ENCODE results near the gene CSTPP1.
A peak's percentile ranks its signal among the peaks of the same experiment; 100 is the strongest.

The CSTPP1 gene, protein sequence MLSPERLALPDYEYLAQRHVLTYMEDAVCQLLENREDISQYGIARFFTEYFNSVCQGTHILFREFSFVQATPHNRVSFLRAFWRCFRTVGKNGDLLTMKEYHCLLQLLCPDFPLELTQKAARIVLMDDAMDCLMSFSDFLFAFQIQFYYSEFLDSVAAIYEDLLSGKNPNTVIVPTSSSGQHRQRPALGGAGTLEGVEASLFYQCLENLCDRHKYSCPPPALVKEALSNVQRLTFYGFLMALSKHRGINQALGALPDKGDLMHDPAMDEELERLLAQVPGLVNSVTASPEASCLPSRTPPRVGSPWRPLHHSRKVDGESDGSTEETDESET

DNA sequence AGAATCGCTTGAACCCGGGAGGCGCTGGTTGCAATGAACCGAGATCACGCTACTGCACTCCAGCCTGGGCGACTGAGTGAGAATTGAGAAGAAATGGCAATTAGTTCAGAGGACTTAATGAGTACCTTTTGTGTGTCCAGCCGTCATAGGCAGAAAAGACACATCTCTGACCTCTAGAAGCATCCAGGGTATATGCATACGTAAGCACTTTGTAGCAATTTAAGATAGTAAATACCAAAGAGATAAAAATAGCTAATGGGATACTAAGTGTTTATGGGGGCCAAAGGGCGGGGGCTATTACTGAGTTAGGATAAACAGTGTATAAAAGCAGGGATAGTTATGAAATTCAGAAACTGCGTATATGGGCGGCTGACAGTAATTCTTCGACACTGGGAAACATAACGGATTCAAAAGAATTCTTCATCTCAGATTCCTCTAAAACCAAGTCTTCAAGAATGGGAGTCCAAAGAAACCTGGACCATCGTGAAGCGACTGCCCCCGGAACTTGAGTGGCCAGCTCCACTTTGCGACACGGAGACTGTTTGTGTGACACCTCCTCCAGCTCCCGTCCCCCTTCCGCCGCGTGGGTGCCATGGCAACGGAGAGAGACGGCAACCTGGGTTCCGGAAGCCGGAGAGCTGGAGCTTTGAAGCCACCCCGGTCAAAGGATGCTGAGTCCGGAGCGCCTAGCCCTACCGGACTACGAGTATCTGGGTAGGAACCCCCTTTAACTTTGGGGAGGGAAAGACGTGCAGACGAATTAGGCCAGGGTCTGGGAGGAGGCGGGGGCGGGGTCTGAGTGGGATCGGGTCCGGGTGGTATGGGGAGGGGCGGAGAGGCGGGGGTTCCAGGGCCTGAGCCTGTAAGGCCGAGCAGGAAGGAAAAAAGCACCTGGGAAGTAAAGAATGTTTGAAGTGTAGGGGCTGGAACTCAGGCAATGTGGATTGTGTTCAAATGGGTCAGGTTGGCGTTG is at the start of gene CSTPP1:
TSS of gene CSTPP1 (plus strand) at position 624 of the 973 bp plus-strand sequence. CDS start at position 669, 45 bp downstream.
- DNase-seq = peak; percentile 83

DNA sequence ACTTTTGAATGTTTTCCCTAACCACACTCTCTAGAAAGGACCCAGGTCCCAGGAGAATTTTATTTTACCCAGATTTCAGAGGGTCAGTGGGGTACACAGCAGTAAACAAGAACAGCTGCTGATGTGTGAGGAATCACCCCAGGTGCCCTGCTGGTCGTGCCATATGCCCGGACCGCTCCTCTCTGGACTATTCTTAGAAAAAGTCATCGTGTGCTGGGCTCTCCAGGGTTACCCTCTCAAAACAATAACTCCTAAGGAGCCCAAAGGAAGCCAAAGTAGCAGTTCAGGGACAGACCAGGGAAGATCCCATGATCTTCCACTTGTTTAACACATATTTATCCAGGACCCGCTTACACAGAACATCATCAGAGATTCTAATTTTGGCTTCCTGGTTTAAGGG is 47.9 kb upstream of the CSTPP1 start:
- no peak for DNase-seq

DNA sequence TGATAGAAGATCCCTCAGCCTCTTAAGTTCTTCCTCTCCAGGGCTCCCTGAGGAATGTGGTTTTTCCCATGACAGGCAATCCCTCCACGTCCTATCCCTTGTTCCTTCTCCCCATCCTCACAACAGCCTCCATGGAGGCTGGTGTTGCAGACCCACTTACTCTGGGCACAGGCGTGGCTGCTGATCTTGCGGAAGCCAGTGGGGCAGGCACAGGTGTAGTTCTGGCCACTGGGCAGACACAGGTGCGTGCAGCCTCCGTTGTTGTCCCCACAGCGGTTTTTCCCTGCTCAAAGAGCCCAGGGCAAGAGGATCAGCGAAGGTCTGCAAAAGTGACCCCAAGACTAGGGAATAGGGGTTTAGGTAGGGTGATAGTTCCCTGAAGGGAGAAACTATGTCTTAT is 47.3 kb upstream of the CSTPP1 start:
- DNase-seq = no peak

DNA sequence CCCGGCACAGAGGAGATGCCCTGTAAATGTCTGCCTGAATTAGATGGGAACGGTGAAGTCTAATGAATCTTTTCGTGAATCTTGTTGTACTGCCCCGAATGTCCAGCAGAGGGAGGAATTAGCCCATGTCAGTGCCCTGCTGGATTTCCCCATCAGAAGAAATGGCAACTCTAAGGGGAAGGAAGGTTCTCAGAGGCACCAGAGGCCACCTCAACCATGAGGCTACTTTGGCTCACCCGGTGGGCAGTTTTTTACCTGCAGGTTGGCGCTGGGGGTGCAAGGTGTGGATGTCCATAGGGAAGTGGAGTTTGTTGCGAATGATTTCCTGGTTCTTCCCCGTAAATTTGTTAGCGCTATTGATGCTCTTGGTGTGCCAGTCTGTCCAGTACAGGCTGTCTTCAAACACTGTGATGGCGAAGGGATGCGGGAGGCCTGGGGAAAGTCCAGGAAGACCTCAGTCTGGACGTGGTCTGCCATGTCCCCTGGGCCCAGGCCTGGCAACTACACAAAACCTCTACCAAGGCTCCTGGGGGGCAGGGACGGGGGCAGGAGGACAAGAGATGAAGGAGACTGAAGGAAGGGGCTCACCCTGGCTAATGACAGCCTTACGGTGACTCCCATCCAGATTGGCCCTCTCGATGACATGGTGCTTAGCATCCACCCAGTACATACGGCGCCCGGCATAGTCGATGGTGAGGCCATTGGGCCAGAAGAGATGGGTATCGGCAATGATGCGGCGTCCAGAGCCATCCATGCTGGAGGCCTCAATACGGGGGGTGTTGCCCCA is 46.7 kb upstream of the CSTPP1 start:
- DNase-seq = no peak

GRCh38 chr11:46890665-46891064 is 45.9 kb upstream of the CSTPP1 start:
- DNase-seq = no peak

DNA sequence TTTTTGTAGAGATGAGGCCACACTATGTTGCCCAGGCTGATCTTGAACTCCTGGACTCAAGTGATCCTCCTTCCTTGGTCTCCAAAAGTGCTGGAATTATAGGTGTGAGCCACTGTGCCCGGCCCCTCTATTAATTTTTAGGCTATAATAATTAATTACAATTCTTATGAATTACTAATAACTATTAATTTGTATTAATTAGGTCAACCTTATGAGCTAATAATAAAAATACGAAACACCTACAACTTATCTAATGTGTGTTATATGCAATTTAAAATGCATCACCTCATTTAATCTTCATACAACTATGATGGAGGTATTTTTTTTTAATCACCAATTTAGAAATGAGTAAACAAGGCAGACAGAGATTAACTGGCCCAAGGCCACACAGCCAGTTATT is 44.5 kb upstream of the CSTPP1 start:
- DNase-seq = no peak

- DNase-seq = no peak
Observed at GRCh38 chr11:46892838-46893237, 43.7 kb upstream of the CSTPP1 start.

DNA sequence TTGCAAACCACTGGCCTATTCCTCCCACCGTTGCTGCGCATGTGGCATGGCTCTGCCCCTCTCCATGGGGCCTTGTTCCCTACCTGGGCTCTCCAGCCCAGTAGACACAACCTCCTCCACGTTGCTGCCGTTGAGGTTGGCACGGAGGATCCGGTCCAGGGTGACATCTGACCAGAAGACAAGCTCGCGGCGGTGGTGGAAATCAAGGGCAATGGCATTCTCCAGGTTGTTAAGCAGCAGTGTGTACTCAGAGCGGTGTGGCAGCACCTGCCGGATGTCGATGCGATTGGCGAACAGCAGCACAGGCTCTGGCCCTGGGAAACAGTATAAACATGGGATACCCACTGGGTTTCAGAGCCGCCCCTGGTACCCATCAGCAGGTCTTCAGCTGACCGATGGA is 42.1 kb upstream of the CSTPP1 start:
- DNase-seq = no peak

GRCh38 chr11:46894961-46895360 is 41.6 kb upstream of the CSTPP1 start:
- no peak for DNase-seq

DNA sequence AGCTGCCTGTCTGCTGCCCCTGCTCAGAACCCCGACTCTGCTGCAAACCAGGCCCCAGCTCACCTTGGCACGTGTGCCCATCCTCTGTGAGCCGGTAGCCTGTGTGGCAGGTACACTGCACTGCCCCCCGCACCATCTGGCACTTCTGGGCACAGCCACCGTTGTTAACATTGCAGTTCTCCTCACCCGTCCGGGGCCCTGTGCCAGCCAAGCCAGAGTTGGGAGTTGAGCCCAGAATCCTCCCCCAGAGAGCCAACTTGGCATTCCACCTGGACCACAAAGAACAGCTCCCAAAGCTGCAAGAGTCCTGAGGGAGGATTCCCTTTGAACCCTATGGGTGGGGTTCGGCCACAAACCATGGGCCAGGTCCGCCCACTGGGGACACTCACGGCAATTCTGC is 40.7 kb upstream of the CSTPP1 start:
- no peak for DNase-seq

GRCh38 chr11:46896719-46897406 is 39.7 kb upstream of the CSTPP1 start:
- DNase-seq = peak; percentile 40

DNA sequence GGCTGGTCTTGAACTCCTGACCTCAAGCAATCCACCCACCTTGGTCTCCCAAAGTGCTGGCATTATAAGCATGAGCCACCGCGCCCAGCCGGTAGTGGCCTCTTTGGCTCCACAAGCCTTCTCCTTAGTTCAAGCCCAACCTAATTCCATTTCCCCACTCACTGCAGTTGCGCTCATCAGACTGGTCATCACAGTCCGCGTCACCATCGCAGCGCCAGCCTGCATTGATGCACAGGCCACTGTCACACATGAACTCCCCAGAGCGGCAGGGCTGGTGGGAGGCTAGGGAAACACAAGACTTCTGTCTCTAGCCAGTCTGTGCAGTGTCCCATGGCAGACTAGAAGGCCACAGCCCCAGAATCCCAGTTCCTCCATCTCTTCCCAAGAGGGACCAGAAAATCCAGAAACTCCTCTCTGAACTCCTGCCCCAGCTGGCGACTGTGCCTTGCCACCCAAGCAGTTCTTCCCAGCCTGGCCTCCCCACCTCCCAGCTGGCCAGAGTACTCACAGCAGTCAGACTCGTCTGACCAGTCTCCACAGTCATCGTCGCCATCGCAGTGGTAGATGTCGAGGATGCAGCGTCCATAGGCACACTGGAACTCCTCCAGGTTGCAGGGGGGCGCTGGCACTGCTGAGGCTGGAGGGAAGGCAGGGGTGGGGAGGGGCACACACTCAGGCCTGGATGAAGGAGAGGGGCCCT is 38.0 kb upstream of the CSTPP1 start:
- DNase-seq = no peak

- DNase-seq = no peak
Observed at GRCh38 chr11:46899501-46900025, 37.0 kb upstream of the CSTPP1 start.

- no peak for DNase-seq
Observed at GRCh38 chr11:46900091-46900746, 36.3 kb upstream of the CSTPP1 start.

DNA sequence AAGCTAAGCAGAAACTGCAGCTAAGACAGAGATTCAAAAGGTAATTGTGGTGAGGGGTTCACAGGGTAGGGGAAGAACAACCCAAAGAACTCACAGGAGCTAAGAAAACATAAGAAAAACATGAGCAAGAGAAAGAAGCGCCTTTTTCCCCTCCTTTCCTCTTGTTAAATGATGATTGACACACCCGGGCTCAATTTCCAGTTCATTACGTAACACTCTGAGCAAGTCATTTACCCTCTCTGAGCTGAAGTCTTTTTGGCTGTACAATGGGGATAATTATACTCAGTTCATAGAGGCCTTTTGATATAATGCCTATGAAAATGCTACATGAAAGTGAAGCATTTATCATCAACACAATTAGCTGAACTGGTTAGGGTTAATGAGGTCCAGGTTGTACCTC is 35.4 kb upstream of the CSTPP1 start:
- no peak for DNase-seq

DNA sequence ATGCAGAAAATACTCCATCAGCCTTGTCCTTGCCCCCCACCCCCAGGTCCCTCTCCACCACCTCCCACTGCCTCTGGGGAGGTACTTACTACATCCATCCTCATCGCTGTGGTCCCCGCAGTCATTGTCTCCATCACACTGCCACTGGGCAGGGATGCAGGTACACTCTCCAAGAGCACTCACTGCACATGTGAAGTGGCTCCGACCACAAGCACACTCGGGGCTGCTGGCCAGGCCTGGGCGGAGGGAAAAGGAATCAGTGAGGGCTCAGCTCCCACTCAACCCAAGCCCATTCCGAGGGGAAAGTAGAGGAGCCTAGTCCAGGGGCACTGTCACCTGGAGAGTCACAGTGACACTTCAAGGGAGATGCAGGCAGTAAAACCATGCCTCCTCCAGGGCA is 33.9 kb upstream of the CSTPP1 start:
- no peak for DNase-seq

- DNase-seq = no peak
Observed at GRCh38 chr11:46903846-46904245, 32.7 kb upstream of the CSTPP1 start.

GRCh38 chr11:46905806-46906205 is 30.8 kb upstream of the CSTPP1 start:
- no peak for DNase-seq

DNA sequence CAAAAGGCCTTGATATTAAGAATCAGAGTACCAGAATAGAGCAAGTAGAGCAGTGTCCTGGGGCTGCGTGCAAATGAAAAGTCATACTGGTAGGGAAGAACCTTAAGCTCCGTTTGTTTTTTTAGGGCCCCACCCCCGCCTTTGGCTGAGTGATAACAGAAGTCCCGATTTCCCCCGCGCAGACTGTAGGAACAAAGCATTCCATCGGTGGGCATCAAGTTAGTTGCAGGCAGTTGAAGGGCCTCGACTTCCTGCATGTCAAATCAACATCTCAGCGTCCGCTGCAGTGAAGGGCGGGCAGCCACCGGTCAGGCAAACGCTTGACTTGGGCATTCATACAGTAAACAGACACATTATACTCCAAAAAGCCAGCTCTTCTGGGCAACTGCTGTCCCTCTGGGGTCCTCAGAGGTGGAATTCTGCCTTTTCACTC is 29.9 kb upstream of the CSTPP1 start:
- DNase-seq = no peak

GRCh38 chr11:46907606-46908005 is 29.0 kb upstream of the CSTPP1 start:
- no peak for DNase-seq

DNA sequence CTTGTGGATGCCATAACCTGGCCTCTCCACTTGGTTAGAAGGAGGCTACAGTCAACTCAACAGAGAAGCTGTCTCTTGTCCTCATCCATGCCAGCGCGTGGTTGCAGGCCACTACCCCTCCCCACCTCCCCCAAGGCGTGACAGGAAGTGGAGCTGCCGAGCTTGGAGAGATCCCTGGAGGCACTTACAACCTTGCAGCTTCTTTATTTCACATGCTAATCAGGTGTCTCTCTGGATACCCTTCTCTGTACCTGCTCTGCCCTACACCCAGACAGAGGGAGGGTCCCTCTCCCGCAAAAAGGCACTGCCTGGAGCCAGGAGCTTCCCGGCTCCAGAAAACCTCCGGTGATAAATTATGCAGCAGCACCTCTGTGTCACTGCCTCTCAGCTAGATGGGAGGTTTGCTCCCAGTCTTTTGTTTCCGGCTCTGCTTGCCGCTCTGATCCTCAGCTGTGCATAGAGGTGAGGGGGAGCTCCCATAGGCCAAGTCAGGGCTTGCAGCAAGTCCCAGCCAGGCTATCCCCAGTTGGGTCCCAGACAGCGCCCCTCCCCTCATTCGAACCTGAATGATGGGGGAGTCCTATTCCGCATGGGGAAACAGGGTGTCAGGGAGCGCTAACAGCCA is 23.9 kb upstream of the CSTPP1 start:
- DNase-seq = no peak

Data from amniotic stem cell (primary cell).